NCI-H510A (cell line): ENCODE data around the gene RGPD4.

ENCODE experiments used
- DNase-seq: peaks from one replicate; lab custom pipeline; 2025; lab: John Stamatoyannopoulos, UW

Gene RGPD4

GRCh38 chr2:107931412-107931811, 104.7 kb downstream of the RGPD4 start:
- no peak for DNase-seq

DNA sequence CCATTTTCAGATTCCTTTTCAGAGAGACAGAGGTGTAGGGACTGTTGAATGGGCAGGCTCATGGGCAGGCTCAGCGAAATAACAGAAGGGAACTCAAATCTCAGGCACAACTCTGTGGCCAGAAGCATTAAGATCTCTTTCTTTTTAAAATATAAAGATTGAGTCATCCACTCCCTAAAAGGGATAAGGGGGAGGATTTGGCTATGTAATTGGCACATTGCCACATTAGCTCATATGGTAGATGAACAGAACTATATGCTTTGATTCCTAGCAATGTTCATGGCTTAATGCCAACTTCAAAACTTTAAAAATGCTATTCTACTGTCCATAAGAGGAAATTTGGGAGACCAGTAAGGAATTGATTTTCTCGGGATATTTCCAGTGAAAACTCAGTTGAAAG, 105.8 kb downstream of the RGPD4 start:
- no peak for DNase-seq

DNA sequence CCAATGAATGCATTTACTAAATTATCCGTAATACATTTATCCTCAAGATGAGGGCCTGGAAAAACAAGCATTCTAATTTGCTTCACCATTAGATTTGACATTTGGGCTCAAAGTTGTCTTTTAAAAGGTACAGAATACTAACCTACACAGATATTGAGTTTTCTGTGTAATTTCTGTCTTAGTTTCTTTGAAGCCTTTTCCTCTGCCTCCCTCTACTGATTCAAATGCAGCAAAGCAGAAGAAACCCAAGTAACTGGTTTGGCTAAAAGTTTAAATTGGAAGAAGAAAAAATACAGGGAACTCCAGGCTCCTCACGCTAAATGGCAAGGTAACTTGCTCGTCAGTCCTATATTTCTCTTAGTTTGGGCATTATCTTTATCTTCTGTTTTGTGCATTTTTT, 106.3 kb downstream of the RGPD4 start:
- DNase-seq = no peak

GRCh38 chr2:107936433-107937359, 110.0 kb downstream of the RGPD4 start:
- DNase-seq = no peak
